GM12878 (cell line): ENCODE results near the gene BCAS3. TPM values are rescaled to one million over a fixed set of nuclear protein-coding genes. Genes with fewer than 3 reads are reported as not detected.

Experiments
- ATAC-seq: fragments of 200-7000 bp; cut with Tn5 transposase; 3 replicates; pipeline ENCODE4 v1.9.1; 2020; ENCODE audit warnings: mild to moderate bottlenecking, moderate library complexity
- BruUV-seq: library from RNA; stranded (reverse); fragments of 400-500 nt; replicated peaks from 2 replicates; lab custom pipeline; 2021; lab: Mats Ljungman, UMichigan
- CTCF ChIA-PET: fragments of 300-600 bp; sonication (Branson Sonifier 250); formaldehyde crosslinking; extraction: SDS; loops from one replicate; lab custom pipeline; 2021; ENCODE audit warnings: inconsistent platforms; lab: Yijun Ruan, JAX
- POLR2A ChIA-PET: fragments of 350-600 bp; formaldehyde crosslinking; extraction: SDS; loops from one replicate; lab custom pipeline; 2021; ENCODE audit warnings: inconsistent platforms; lab: Charles Lee
- RAD21 ChIA-PET: fragments of 300-600 bp; sonication (Branson Sonifier 250); formaldehyde crosslinking; loops from one replicate; lab custom pipeline; 2023; ENCODE audit warnings: antibody characterized with exemption; ENCODE audit not compliant: unreplicated experiment; lab: Charles Lee
- SMC1A ChIA-PET: fragments of 300-600 bp; sonication (Branson Sonifier 250); formaldehyde crosslinking; loops from one replicate; lab custom pipeline; 2023; ENCODE audit not compliant: unreplicated experiment, uncharacterized antibody; lab: Charles Lee
- DNase-seq: peaks from one replicate; pipeline ENCODE4 v3.0.0-alpha.2; 2011; ENCODE audit warnings: low read depth, low spot score
- FAIRE-seq: peaks from 3 replicates; lab custom pipeline; 2011; peaks lifted over from hg19 to GRCh38; lab: Jason Lieb, UNC
- H2AFZ ChIP-seq: 2 replicates; pipeline ENCODE4 v1.6.0; 2011; ENCODE audit warnings: low read depth, low read length, control low read depth; ENCODE audit not compliant: control insufficient read depth
- H3K27ac ChIP-seq: 2 replicates; pipeline ENCODE4 v1.5.1; 2011; ENCODE audit warnings: control low read depth; ENCODE audit not compliant: control insufficient read depth, insufficient read depth
- H3K27me3 ChIP-seq, 2 experiments: replicated peaks in 1 of 2; 2 replicates each; pipeline versions ENCODE4 v1.6.0 to v1.6.1; 2011; ENCODE audit warnings: low read length in 1 of 2; ENCODE audit not compliant: control insufficient read depth in 2 of 2, insufficient read depth in 2 of 2
- H3K36me3 ChIP-seq, 2 experiments: 2 replicates each; pipeline ENCODE4 v1.5.1; 2011; ENCODE audit warnings: low read length in 1 of 2; ENCODE audit not compliant: control insufficient read depth in 2 of 2, insufficient read depth in 2 of 2
- H3K4me1 ChIP-seq: 2 replicates; pipeline ENCODE4 v1.6.1; 2011; ENCODE audit warnings: mild to moderate bottlenecking, low read length, moderate library complexity, mixed read lengths; ENCODE audit not compliant: control insufficient read depth, insufficient read depth
- H3K4me2 ChIP-seq: 2 replicates; pipeline ENCODE4 v1.6.0; 2011; ENCODE audit warnings: control low read depth; ENCODE audit not compliant: control insufficient read depth, insufficient read depth
- H3K4me3 ChIP-seq: fragments of 200-600 bp; sonication (generic); 2 replicates; pipeline ENCODE4 v1.5.1; 2016
- H3K79me2 ChIP-seq: 2 replicates; pipeline ENCODE4 v1.6.0; 2011; ENCODE audit warnings: low read length; ENCODE audit not compliant: control insufficient read depth, insufficient read depth
- H3K9ac ChIP-seq: 2 replicates; pipeline ENCODE4 v1.8.0; 2011; ENCODE audit warnings: low read length, control low read depth, mixed read lengths; ENCODE audit not compliant: control insufficient read depth, insufficient read depth
- H3K9me3 ChIP-seq: replicated peaks from 3 replicates; pipeline ENCODE4 v1.5.1; 2011; ENCODE audit warnings: mild to moderate bottlenecking, low read length; ENCODE audit not compliant: control insufficient read depth, insufficient read depth
- H4K20me1 ChIP-seq: 2 replicates; pipeline ENCODE4 v1.6.0; 2011; ENCODE audit not compliant: control insufficient read depth, insufficient read depth
- BHLHE40 ChIP-seq, 2 experiments: fragments of 450-650 bp in 1 of 2; IDR thresholded peaks; 2 replicates each; pipeline ENCODE4 v1.6.1; 2011 to 2017; ENCODE audit warnings: low read depth in 2 of 2, borderline replicate concordance in 1 of 2, improper control_type of control experiment in 1 of 2, low read length in 1 of 2, mild to moderate bottlenecking in 1 of 2
- BRCA1 ChIP-seq: IDR thresholded peaks from 2 replicates; pipeline ENCODE4 v1.6.1; 2011; ENCODE audit warnings: low read depth, low read length, improper control_type of control experiment
- CBX3 ChIP-seq: fragments of 200-600 bp; sonication (generic); IDR thresholded peaks from 2 replicates; pipeline ENCODE4 v1.6.1; 2016; ENCODE audit warnings: low read depth, borderline replicate concordance
- CHD4 ChIP-seq: fragments of 200-600 bp; sonication (generic); IDR thresholded peaks from 2 replicates; pipeline ENCODE4 v1.6.1; 2016; ENCODE audit warnings: mild to moderate bottlenecking
- CREM ChIP-seq: IDR thresholded peaks from 2 replicates; pipeline ENCODE4 v1.6.1; 2014; ENCODE audit warnings: antibody characterized with exemption, low read depth
- EP300 ChIP-seq, 2 experiments: fragments of 150-350 bp in 1 of 2; IDR thresholded peaks; 2 replicates each; pipeline ENCODE4 v1.6.1; 2011 to 2012; ENCODE audit warnings: low read depth in 2 of 2, low read length in 2 of 2, borderline replicate concordance in 1 of 2, improper control_type of control experiment in 1 of 2, inconsistent platforms in 1 of 2; ENCODE audit not compliant: control insufficient read depth in 1 of 2
- EZH2 ChIP-seq: IDR thresholded peaks from 2 replicates; pipeline ENCODE4 v1.6.1; 2012; ENCODE audit warnings: low read depth, mild to moderate bottlenecking, control low read depth, inconsistent platforms, low read length, borderline replicate concordance; ENCODE audit not compliant: control insufficient read depth
- HDAC2 ChIP-seq: fragments of 200-600 bp; sonication (generic); IDR thresholded peaks from 2 replicates; pipeline ENCODE4 v1.6.1; 2017
- IRF4 ChIP-seq: IDR thresholded peaks from 2 replicates; pipeline ENCODE4 v1.6.1; 2011; ENCODE audit warnings: low read depth, low read length
- PML ChIP-seq: IDR thresholded peaks from 2 replicates; pipeline ENCODE4 v1.6.1; 2012; ENCODE audit warnings: low read length, inconsistent platforms
- RCOR1 ChIP-seq: conservative IDR thresholded peaks from 2 replicates; pipeline ENCODE4 v1.6.1; 2012; ENCODE audit warnings: low read depth, low read length, improper control_type of control experiment
- STAT3 ChIP-seq: IDR thresholded peaks from 2 replicates; pipeline ENCODE4 v1.6.1; 2011; ENCODE audit warnings: low read depth, low read length, improper control_type of control experiment
- WRNIP1 ChIP-seq: IDR thresholded peaks from 2 replicates; pipeline ENCODE4 v1.6.1; 2011; ENCODE audit warnings: low read depth, low read length, improper control_type of control experiment, borderline replicate concordance
- ZNF687 ChIP-seq: fragments of 450-650 bp; IDR thresholded peaks from 2 replicates; pipeline ENCODE4 v1.6.1; 2017; ENCODE audit warnings: mild to moderate bottlenecking, moderate library complexity
- WGBS: methylation state at CpG from one replicate; pipeline ENCODE4 v1.1.6; 2016; ENCODE audit warnings: low lambda C conversion rate; ENCODE audit not compliant: insufficient replicate concordance, insufficient coverage; ENCODE audit errors: missing lambda C conversion rate; 5-methylcytosine and 5-hydroxymethylcytosine counted together
- in situ Hi-C: fragments of 300-500 bp; cut with MboI; formaldehyde crosslinking; loops from 9 replicates; pipeline ENCODE4 v1.14.3; 2018; ENCODE audit warnings: mixed read lengths
- intact Hi-C: fragments of 100-400 bp; cut with micrococcal nuclease; formaldehyde crosslinking; loops from one replicate; pipeline ENCODE4 v1.14.2; 2022; ENCODE audit not compliant: unreplicated experiment
- polyA plus RNA-seq, 11 experiments: library from polyadenylated mRNA; depleted of rRNA in 4 of 11; unstranded in 6 of 11; stranded (reverse) in 5 of 11; fragments of >200 nt; fragmentation: Nextera tagmentation in 4 of 11; fragmentation: Illumina TruSeq in 1 of 11; extraction: Ambion mirVana in 4 of 11; extraction: Trizol in 1 of 11; gene quantifications; 1 replicate in 1 of 11; 2 replicates in 10 of 11; pipeline versions ENCODE4 v1.2.1 to v1.2.3, GENCODE V29; 2011 to 2016; ENCODE audit warnings: inconsistent platforms in 2 of 11, missing spikeins in 2 of 11, low read depth in 1 of 11
- total RNA-seq, 4 experiments: library from RNA; depleted of rRNA in 3 of 4; stranded (reverse); fragments of >200 nt in 3 of 4; fragmentation: Illumina TruSeq in 1 of 4; extraction: Trizol in 1 of 4; gene quantifications; 2 replicates each; pipeline versions ENCODE4 v1.2.1 to v1.2.3, GENCODE V29; 2013 to 2021
- TF ChIP-seq, protein P1 (sequence below): IDR thresholded peaks from 2 replicates; pipeline ENCODE4 v1.6.1; 2011; ENCODE audit warnings: borderline replicate concordance, low read depth, mild to moderate bottlenecking, moderate library complexity, mixed read lengths, low read length; ENCODE audit not compliant: insufficient read depth; ENCODE audit errors: extremely low read length

Gene BCAS3
- total and polyA plus RNA-seq, 10 of the 15 experiments (the other 5 are each of a cell fraction or from before 2014, with no cell fraction given), result 2.1 to 11.0 (median 6.6) TPM

DNA sequence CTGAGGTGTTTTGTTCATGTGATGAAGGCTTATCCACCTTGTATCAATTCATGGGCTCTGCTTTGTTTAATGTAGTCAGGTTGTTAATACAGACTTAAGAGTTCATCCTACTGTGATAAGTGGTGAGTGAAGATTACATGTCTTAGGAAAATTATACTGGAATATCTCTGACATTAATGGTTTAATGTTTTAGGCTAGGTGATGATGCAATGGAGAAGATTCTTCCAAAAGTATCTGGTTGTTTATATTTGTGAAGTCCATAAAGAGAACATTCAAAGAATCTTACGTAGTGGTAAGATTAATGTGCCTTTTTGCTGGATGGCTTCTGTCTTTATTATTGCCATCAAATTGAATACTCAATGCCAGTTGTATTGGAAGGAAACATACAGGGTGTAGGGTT lies 236.4 kb downstream of the BCAS3 start:
- intact Hi-C loops (no loop called here), in situ Hi-C loops (no loop called here)
- H3K36me3 ChIP-seq, result no peaks in the 10 kb centered on the region
- no peaks in the 10 kb centered on the region for H4K20me1 ChIP-seq
- DNase-seq (no peak), ATAC-seq (no peak), FAIRE-seq (no peak)
- no peak overlapping the region for H3K4me2 ChIP-seq
- no TSS peak for BruUV-seq
- no peaks in the 10 kb centered on the region for H3K79me2 ChIP-seq
- ChIA-PET POLR2A (no interaction called here), CTCF (no interaction called here), SMC1A (no interaction called here), RAD21 (no interaction called here)
- TF ChIP-seq RCOR1 (no peak), STAT3 (no peak), CHD4 (no peak), IRF4 (no peak), CREM (no peak), WRNIP1 (no peak), HDAC2 (no peak)
- no peaks in the 10 kb centered on the region; the same call in 1 of the 3 replicates for H3K9me3 ChIP-seq
- no peak overlapping the region for H3K4me3 ChIP-seq
- no peaks in the 10 kb centered on the region for H3K4me1 ChIP-seq
- no peak overlapping the region for H3K27ac ChIP-seq
- H3K9ac ChIP-seq, result no peak overlapping the region
- no peaks in the 10 kb centered on the region for H3K27me3 ChIP-seq
- 50% methylated on average over 1 of the region's 1 CpG for WGBS
- H2AFZ ChIP-seq, result no peak overlapping the region

GRCh38 chr17:60916043-60916442 lies 238.4 kb downstream of the BCAS3 start:
- Histone ChIP-seq H4K20me1 (no peaks in the 10 kb centered on the region), H2AFZ (no peak overlapping the region), H3K4me3 (no peak overlapping the region), H3K79me2 (no peaks in the 10 kb centered on the region), H3K4me1 (no peaks in the 10 kb centered on the region), H3K27ac (no peak overlapping the region), H3K4me2 (no peak overlapping the region), H3K27me3 (no peaks in the 10 kb centered on the region), H3K9ac (no peak overlapping the region), H3K9me3 (no peaks in the 10 kb centered on the region; the same call in 1 of the 3 replicates), H3K36me3 (no peaks in the 10 kb centered on the region)
- DNase-seq, result no peak
- no peak for ATAC-seq
- WGBS, result 56% methylated on average over 1 of the region's 1 CpG
- no peak for FAIRE-seq
- RAD21 ChIA-PET, result no interaction called here
- intact Hi-C loops, result no loop called here
- POLR2A ChIA-PET, result no interaction called here
- no TSS peak for BruUV-seq
- in situ Hi-C loops, result no loop called here
- CTCF ChIA-PET, result no interaction called here
- SMC1A ChIA-PET, result no interaction called here
- TF ChIP-seq PML, result no peak
- TF ChIP-seq, protein P1, sequence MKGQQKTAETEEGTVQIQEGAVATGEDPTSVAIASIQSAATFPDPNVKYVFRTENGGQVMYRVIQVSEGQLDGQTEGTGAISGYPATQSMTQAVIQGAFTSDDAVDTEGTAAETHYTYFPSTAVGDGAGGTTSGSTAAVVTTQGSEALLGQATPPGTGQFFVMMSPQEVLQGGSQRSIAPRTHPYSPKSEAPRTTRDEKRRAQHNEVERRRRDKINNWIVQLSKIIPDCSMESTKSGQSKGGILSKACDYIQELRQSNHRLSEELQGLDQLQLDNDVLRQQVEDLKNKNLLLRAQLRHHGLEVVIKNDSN, result no peak
- TF ChIP-seq EP300 (IDR thresholded peaks at IDR 0.05; ENCODE audit: borderline replicate concordance in 1 of 2, control insufficient read depth in 1 of 2, low read depth in 2 of 2, low read length in 2 of 2), result no peak
- TF ChIP-seq ZNF687, result no peak
- no peak for TF ChIP-seq CBX3
- TF ChIP-seq HDAC2, result no peak
- no peak for TF ChIP-seq BHLHE40 (IDR thresholded peaks at IDR 0.05; ENCODE audit: borderline replicate concordance in 1 of 2, low read depth in 2 of 2, low read length in 1 of 2)
- no peak for TF ChIP-seq BRCA1
- no peak for TF ChIP-seq EZH2
